CD8-positive, alpha-beta memory T cell (primary cell): ENCODE data around the gene PAEP. TPM values are rescaled to one million over a fixed set of nuclear protein-coding genes. Genes with fewer than 3 reads are reported as not detected.

Source experiments
- CTCF ChIA-PET: fragments of 350-600 bp; sonication (Branson Sonifier 250); formaldehyde crosslinking; loops from one replicate; lab custom pipeline; 2021; ENCODE audit warnings: antibody characterized with exemption; lab: Charles Lee
- POLR2A ChIA-PET: fragments of 350-600 bp; sonication (Branson Sonifier 250); formaldehyde crosslinking; loops from one replicate; lab custom pipeline; 2021; ENCODE audit warnings: antibody characterized with exemption; lab: Charles Lee
- DNase-seq, 5 donors: peaks; one replicate each; pipeline versions ENCODE4 v3.0.0 to v3.0.0-alpha.2; 2020 to 2022; ENCODE audit warnings: mixed read lengths in 1 of 5
- H3K27ac ChIP-seq: one replicate; pipeline ENCODE4 v1.7.0; 2013; ENCODE audit warnings: low read depth, mild to moderate bottlenecking, low read length, moderate library complexity
- H3K27me3 ChIP-seq: 2 replicates; pipeline ENCODE4 v1.7.0; 2013; ENCODE audit warnings: low read length, mild to moderate bottlenecking; ENCODE audit not compliant: insufficient read depth, poor library complexity, severe bottlenecking
- H3K36me3 ChIP-seq: 2 replicates; pipeline ENCODE4 v1.7.0; 2013; ENCODE audit warnings: mild to moderate bottlenecking, low read length, moderate library complexity; ENCODE audit not compliant: insufficient read depth
- H3K4me1 ChIP-seq: 2 replicates; pipeline ENCODE4 v1.7.0; 2013; ENCODE audit warnings: mild to moderate bottlenecking, low read length, moderate library complexity; ENCODE audit not compliant: insufficient read depth
- H3K4me3 ChIP-seq: 2 replicates; pipeline ENCODE4 v1.7.0; 2013; ENCODE audit warnings: mild to moderate bottlenecking, low read length
- H3K9me3 ChIP-seq: 2 replicates; pipeline ENCODE4 v1.7.0; 2013; ENCODE audit warnings: mild to moderate bottlenecking, low read length
- H3K27ac Mint-ChIP-seq, 8 donors: one replicate each; pipeline ENCODE4 v1.8.0; 2020 to 2021; ENCODE audit warnings: mixed read lengths in 8 of 8, mild to moderate bottlenecking in 6 of 8, inconsistent platforms in 3 of 8, moderate library complexity in 3 of 8
- H3K27me3 Mint-ChIP-seq, 2 donors: one replicate each; pipeline ENCODE4 v1.8.0; 2020 to 2021; ENCODE audit warnings: mixed read lengths in 2 of 2, mild to moderate bottlenecking in 1 of 2, moderate library complexity in 1 of 2
- H3K36me3 Mint-ChIP-seq, 3 donors: one replicate each; pipeline ENCODE4 v1.8.0; 2020 to 2021; ENCODE audit warnings: mixed read lengths in 3 of 3, inconsistent platforms in 1 of 3, mild to moderate bottlenecking in 1 of 3
- H3K4me1 Mint-ChIP-seq, 3 donors: one replicate each; pipeline ENCODE4 v1.8.0; 2020 to 2021; ENCODE audit warnings: mixed read lengths in 3 of 3, inconsistent platforms in 1 of 3, mild to moderate bottlenecking in 1 of 3
- H3K4me3 Mint-ChIP-seq, 7 donors: one replicate each; pipeline ENCODE4 v1.8.0; 2020 to 2021; ENCODE audit warnings: mixed read lengths in 7 of 7, mild to moderate bottlenecking in 6 of 7, moderate library complexity in 4 of 7, inconsistent platforms in 2 of 7
- H3K9me3 Mint-ChIP-seq, 5 donors: one replicate each; pipeline ENCODE4 v1.8.0; 2020 to 2022; ENCODE audit warnings: mixed read lengths in 5 of 5, mild to moderate bottlenecking in 3 of 5, moderate library complexity in 2 of 5, inconsistent platforms in 1 of 5
- polyA plus RNA-seq: library from polyadenylated mRNA; unstranded; fragments of 300-500 nt; fragmentation: Illumina TruSeq; gene quantifications from one replicate; pipeline ENCODE4 v1.2.3, GENCODE V29; 2021
- total RNA-seq, 2 experiments: library from RNA; stranded (reverse); gene quantifications; one replicate each; pipeline ENCODE4 v1.2.3, GENCODE V29; 2021

PAEP gene
- total and polyA plus RNA-seq, 3 experiments from 2014 or later = not detected

- Mint-ChIP-seq H3K27ac (no peak overlapping the region), H3K9me3 (peaks cover 0 to 2% (median 0%) of the 10 kb centered on the region in 5 donors), H3K27me3 (peaks cover 7 to 47% of the 10 kb centered on the region in 2 donors), H3K4me1 (no peaks in the 10 kb centered on the region), H3K36me3 (no peaks in the 10 kb centered on the region), H3K4me3 (no peak overlapping the region)
- Histone ChIP-seq H3K9me3 (no peaks in the 10 kb centered on the region), H3K4me1 (no peaks in the 10 kb centered on the region), H3K36me3 (no peaks in the 10 kb centered on the region), H3K4me3 (no peak overlapping the region), H3K27me3 (no peaks in the 10 kb centered on the region), H3K27ac (no peak overlapping the region)
- DNase-seq = no peak
- CTCF ChIA-PET = no interaction called here
- POLR2A ChIA-PET = no interaction called here
Measured at GRCh38 chr9:135563039-135563476, 1.5 kb downstream of the PAEP start.

- Mint-ChIP-seq H3K27me3 (peaks cover 6 to 48% of the 10 kb centered on the region in 2 donors), H3K9me3 (peaks cover 0 to 2% (median under 1%) of the 10 kb centered on the region in 5 donors), H3K4me1 (no peaks in the 10 kb centered on the region), H3K36me3 (no peaks in the 10 kb centered on the region), H3K4me3 (no peak overlapping the region), H3K27ac (no peak overlapping the region)
- Histone ChIP-seq H3K4me3 (no peak overlapping the region), H3K27ac (no peak overlapping the region), H3K9me3 (no peaks in the 10 kb centered on the region), H3K36me3 (no peaks in the 10 kb centered on the region), H3K4me1 (no peaks in the 10 kb centered on the region), H3K27me3 (no peaks in the 10 kb centered on the region)
- CTCF ChIA-PET = no interaction called here
- POLR2A ChIA-PET = no interaction called here
- DNase-seq = peak in 1 of 5 donors; percentile 13
Measured at GRCh38 chr9:135563858-135564257, 2.3 kb downstream of the PAEP start.

DNA sequence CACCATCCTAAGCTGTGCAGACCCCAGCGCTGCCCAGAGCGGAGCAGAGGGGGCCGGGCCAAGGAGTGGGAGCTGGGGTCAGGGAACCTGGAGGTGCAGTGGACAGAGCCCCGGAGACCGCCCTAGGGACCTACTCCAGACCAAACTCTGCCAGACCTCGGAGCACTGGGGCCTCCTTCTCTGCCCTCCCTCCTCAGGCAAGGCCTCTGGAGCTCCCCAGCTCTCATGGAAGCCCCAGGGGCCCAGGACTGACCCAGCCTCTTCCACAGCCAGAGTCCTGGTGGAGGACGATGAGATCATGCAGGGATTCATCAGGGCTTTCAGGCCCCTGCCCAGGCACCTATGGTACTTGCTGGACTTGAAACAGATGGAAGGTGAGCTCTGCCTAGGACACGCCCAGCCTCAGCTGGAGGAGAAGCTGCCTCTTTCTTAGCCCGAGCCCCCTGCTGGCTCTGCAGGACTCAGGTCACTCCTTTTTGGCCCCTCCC lies 3.6 kb downstream of the PAEP start:
- Mint-ChIP-seq H3K27ac (no peak overlapping the region), H3K36me3 (peaks cover 0 to 3% (median 0%) of the 10 kb centered on the region in 3 donors), H3K4me3 (no peak overlapping the region), H3K9me3 (peaks cover 0 to 9% (median 6%) of the 10 kb centered on the region in 5 donors), H3K27me3 (peaks cover 4 to 43% of the 10 kb centered on the region in 2 donors), H3K4me1 (no peaks in the 10 kb centered on the region)
- no peak for DNase-seq
- CTCF ChIA-PET = no interaction called here
- POLR2A ChIA-PET = no interaction called here
- Histone ChIP-seq H3K36me3 (no peaks in the 10 kb centered on the region), H3K27ac (no peak overlapping the region), H3K4me3 (no peak overlapping the region), H3K9me3 (no peaks in the 10 kb centered on the region), H3K4me1 (no peaks in the 10 kb centered on the region), H3K27me3 (no peaks in the 10 kb centered on the region)

- H3K27ac ChIP-seq = no peak overlapping the region
- H3K9me3 ChIP-seq = no peaks in the 10 kb centered on the region
- H3K4me1 ChIP-seq = no peaks in the 10 kb centered on the region
- Mint-ChIP-seq H3K27ac (no peak overlapping the region), H3K4me1 (no peaks in the 10 kb centered on the region), H3K27me3 (peaks cover 3 to 40% of the 10 kb centered on the region in 2 donors), H3K36me3 (peaks cover 0 to 3% (median 0%) of the 10 kb centered on the region in 3 donors), H3K9me3 (peaks cover 0 to 9% (median 6%) of the 10 kb centered on the region in 5 donors), H3K4me3 (no peak overlapping the region)
- POLR2A ChIA-PET = no interaction called here
- H3K4me3 ChIP-seq = no peak overlapping the region
- CTCF ChIA-PET = no interaction called here
- peak in 1 of 5 donors; percentile 24 for DNase-seq
- H3K36me3 ChIP-seq = no peaks in the 10 kb centered on the region
- no peaks in the 10 kb centered on the region for H3K27me3 ChIP-seq
Measured at GRCh38 chr9:135565636-135566035, 4.1 kb downstream of the PAEP start.

DNA sequence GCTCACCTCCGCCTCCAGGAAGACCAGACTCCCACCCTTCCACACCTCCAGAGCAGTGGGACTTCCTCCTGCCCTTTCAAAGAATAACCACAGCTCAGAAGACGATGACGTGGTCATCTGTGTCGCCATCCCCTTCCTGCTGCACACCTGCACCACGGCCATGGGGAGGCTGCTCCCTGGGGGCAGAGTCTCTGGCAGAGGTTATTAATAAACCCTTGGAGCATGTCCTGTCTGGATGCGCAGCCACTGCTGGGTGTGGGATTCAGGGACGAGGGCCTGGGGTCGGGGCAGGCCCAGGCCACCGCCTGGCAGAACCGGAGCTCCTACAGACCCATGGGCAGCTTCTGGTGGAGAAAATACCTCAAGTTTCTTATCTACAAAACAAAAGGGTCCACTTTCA lies 5.0 kb downstream of the PAEP start:
- Histone ChIP-seq H3K4me1 (no peaks in the 10 kb centered on the region), H3K27me3 (no peaks in the 10 kb centered on the region), H3K27ac (no peak overlapping the region), H3K4me3 (no peak overlapping the region), H3K36me3 (no peaks in the 10 kb centered on the region), H3K9me3 (no peaks in the 10 kb centered on the region)
- H3K9me3 Mint-ChIP-seq = peaks cover 0 to 9% (median 6%) of the 10 kb centered on the region in 5 donors
- ChIA-PET CTCF (no interaction called here), POLR2A (no interaction called here)
- no peak overlapping the region for H3K4me3 Mint-ChIP-seq
- H3K27ac Mint-ChIP-seq = no peak overlapping the region
- DNase-seq = peak in 1 of 5 donors; percentile 26
- peaks cover 3 to 35% of the 10 kb centered on the region in 2 donors for H3K27me3 Mint-ChIP-seq
- peaks cover 0 to 3% (median 0%) of the 10 kb centered on the region in 3 donors for H3K36me3 Mint-ChIP-seq
- no peaks in the 10 kb centered on the region for H3K4me1 Mint-ChIP-seq

DNA sequence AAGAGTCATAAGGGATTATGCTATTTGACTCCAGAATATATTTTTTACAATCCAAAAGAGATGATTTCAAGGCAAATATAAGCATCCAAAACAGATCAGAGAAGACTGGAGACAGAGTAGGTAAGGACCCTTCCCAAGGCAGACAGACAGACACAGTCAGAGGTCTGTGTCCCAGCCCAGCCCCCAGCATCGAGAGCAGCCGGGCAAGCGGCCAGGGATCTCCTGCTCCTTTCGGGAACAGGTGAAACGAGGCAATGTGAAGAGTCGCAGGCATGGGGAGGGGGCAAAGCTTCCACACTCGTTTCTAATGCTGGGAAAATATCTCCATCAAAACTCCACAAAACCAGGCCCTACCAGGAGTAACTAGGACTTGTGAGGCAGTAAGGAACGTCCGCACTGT lies 5.8 kb downstream of the PAEP start:
- Histone ChIP-seq H3K4me1 (no peaks in the 10 kb centered on the region), H3K9me3 (no peaks in the 10 kb centered on the region), H3K36me3 (no peaks in the 10 kb centered on the region), H3K4me3 (no peak overlapping the region), H3K27ac (no peak overlapping the region), H3K27me3 (no peaks in the 10 kb centered on the region)
- ChIA-PET POLR2A (no interaction called here), CTCF (no interaction called here)
- DNase-seq = peak in 1 of 5 donors; percentile 8
- no peaks in the 10 kb centered on the region for H3K4me1 Mint-ChIP-seq
- peaks cover 0 to 9% (median 6%) of the 10 kb centered on the region in 5 donors for H3K9me3 Mint-ChIP-seq
- H3K27ac Mint-ChIP-seq = no peak overlapping the region
- peaks cover 3 to 35% of the 10 kb centered on the region in 2 donors for H3K27me3 Mint-ChIP-seq
- H3K36me3 Mint-ChIP-seq = peaks cover 0 to 3% (median 0%) of the 10 kb centered on the region in 3 donors
- H3K4me3 Mint-ChIP-seq = no peak overlapping the region

DNA sequence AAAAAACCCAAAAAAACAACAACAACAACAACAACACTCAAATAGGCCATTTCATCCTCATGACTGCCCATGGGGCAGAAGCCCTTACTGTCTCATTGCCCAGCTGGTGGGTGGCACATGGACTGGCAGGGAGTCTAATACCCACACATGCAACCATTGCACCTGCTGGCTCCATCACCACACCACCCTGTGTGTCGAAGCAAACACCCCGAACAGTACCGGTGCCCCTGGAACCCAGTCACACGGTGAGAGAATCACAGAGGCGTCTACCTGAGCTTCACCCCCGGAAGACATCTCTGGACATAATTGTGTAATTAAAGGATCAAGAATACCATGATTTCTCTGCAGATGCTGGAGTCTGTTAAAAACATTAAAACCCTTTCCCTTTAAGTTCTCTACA lies 6.5 kb downstream of the PAEP start:
- H3K4me3 ChIP-seq = no peak overlapping the region
- H3K9me3 ChIP-seq = no peaks in the 10 kb centered on the region
- ChIA-PET POLR2A (no interaction called here), CTCF (no interaction called here)
- H3K36me3 ChIP-seq = no peaks in the 10 kb centered on the region
- peak in 1 of 5 donors; percentile 15 for DNase-seq
- H3K9me3 Mint-ChIP-seq = peaks cover 0 to 9% (median 6%) of the 10 kb centered on the region in 5 donors
- H3K4me1 ChIP-seq = no peaks in the 10 kb centered on the region
- H3K27me3 Mint-ChIP-seq = peaks cover 3 to 30% of the 10 kb centered on the region in 2 donors
- H3K27me3 ChIP-seq = no peaks in the 10 kb centered on the region
- H3K4me1 Mint-ChIP-seq = no peaks in the 10 kb centered on the region
- peaks cover 0 to 3% (median 0%) of the 10 kb centered on the region in 3 donors for H3K36me3 Mint-ChIP-seq
- H3K27ac Mint-ChIP-seq = no peak overlapping the region
- H3K27ac ChIP-seq = no peak overlapping the region
- no peak overlapping the region for H3K4me3 Mint-ChIP-seq

DNA sequence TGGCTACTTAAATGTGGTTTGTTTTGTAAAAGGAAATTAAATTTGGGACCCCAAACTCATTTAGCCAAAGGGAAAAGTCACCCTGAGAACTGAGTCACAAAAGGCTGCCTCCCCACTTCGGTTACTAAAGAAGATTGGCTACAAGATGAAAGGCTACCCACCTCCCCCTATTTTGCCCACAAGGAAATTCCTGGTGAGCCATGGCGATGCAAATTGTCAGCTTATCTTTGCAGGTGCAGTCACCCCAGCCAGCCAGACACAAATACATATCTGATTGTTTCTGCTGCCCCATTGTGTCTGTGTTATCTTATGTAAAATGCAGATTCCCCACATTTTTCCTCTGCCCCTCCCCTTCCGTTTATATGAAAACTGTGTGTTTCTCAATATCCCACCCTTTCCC lies 8.9 kb downstream of the PAEP start:
- no peaks in the 10 kb centered on the region for H3K9me3 ChIP-seq
- H3K36me3 ChIP-seq = no peaks in the 10 kb centered on the region
- Mint-ChIP-seq H3K9me3 (peaks cover 0 to 9% (median 6%) of the 10 kb centered on the region in 5 donors), H3K36me3 (peaks cover 0 to 3% (median 0%) of the 10 kb centered on the region in 3 donors), H3K27me3 (peaks cover 2 to 18% of the 10 kb centered on the region in 2 donors), H3K4me3 (no peak overlapping the region), H3K27ac (no peak overlapping the region), H3K4me1 (no peaks in the 10 kb centered on the region)
- POLR2A ChIA-PET = no interaction called here
- no peak overlapping the region for H3K4me3 ChIP-seq
- CTCF ChIA-PET = no interaction called here
- no peaks in the 10 kb centered on the region for H3K4me1 ChIP-seq
- H3K27me3 ChIP-seq = no peaks in the 10 kb centered on the region
- no peak for DNase-seq
- H3K27ac ChIP-seq = no peak overlapping the region
